PFSK-1 (cell line): ENCODE measurements around the gene DDN.

Experiments used
- FOXP2 ChIP-seq: optimal IDR thresholded peaks from 2 replicates; pipeline ENCODE3; 2011; ENCODE audit warnings: borderline replicate concordance, control low read depth, inconsistent platforms; ENCODE audit not compliant: insufficient read depth; ENCODE audit errors: extremely low read length, extremely low read depth
- POLR2AphosphoS5 ChIP-seq: IDR thresholded peaks from 2 replicates; pipeline ENCODE4 v1.6.1; 2012; ENCODE audit warnings: low read depth, mild to moderate bottlenecking, control low read depth, low read length, moderate library complexity
- REST ChIP-seq, 2 experiments: IDR thresholded peaks; 2 replicates each; pipeline versions ENCODE4 v1.6.1 to v1.8.0; 2011 to 2012; ENCODE audit warnings: low read depth in 2 of 2, low read length in 2 of 2, control low read depth in 1 of 2, inconsistent platforms in 1 of 2, mild to moderate bottlenecking in 1 of 2, moderate library complexity in 1 of 2; ENCODE audit not compliant: insufficient read depth in 1 of 2
- SIN3A ChIP-seq: IDR thresholded peaks from 2 replicates; pipeline ENCODE4 v1.6.1; 2012; ENCODE audit warnings: mild to moderate bottlenecking, low read length, moderate library complexity, borderline replicate concordance; ENCODE audit not compliant: insufficient read depth
- TAF1 ChIP-seq: IDR thresholded peaks from 2 replicates; pipeline ENCODE4 v1.6.1; 2012; ENCODE audit warnings: low read length, control low read depth, borderline replicate concordance; ENCODE audit not compliant: insufficient read depth

Gene DDN

GRCh38 chr12:49019120-49019430, 19.9 kb upstream of the DDN start:
- no peak for TF ChIP-seq POLR2AphosphoS5
- no peak for TF ChIP-seq FOXP2
- TF ChIP-seq REST (IDR thresholded peaks at IDR 0.05; ENCODE audit: insufficient read depth in 1 of 2, low read depth in 2 of 2, low read length in 2 of 2), result no peak
- TF ChIP-seq SIN3A, result no peak
- no peak for TF ChIP-seq TAF1

- peak; percentile 85 for TF ChIP-seq FOXP2
- peak; percentile 47; the same call in 1 of the 2 replicates for TF ChIP-seq SIN3A
- TF ChIP-seq REST (IDR thresholded peaks at IDR 0.05; ENCODE audit: insufficient read depth in 1 of 2, low read depth in 2 of 2, low read length in 2 of 2), result 0 out of 4 replicates have a peak, but pooled peaks have one; percentile 32 to 42
- TF ChIP-seq POLR2AphosphoS5, result peak; percentile 91
- TF ChIP-seq TAF1, result peak; percentile 85
Measured at GRCh38 chr12:49018261-49019119, 19.3 kb upstream of the DDN start, which contains the start of gene PRKAG1. TSS of gene PRKAG1 (minus strand) at chr12:49018776. CDS start at chr12:49018740, 36 bp downstream.

- TF ChIP-seq SIN3A, result no peak
Measured at GRCh38 chr12:49017891-49018260, 18.7 kb upstream of the DDN start.

GRCh38 chr12:49015196-49015595, 16.0 kb upstream of the DDN start:
- no peak for TF ChIP-seq TAF1
- no peak for TF ChIP-seq SIN3A

GRCh38 chr12:49014547-49014946, 15.4 kb upstream of the DDN start:
- TF ChIP-seq REST (IDR thresholded peaks at IDR 0.05; ENCODE audit: insufficient read depth in 1 of 2, low read depth in 2 of 2, low read length in 2 of 2) (no peak), SIN3A (no peak), FOXP2 (no peak), TAF1 (no peak), POLR2AphosphoS5 (no peak)

GRCh38 chr12:49013428-49013827, 14.3 kb upstream of the DDN start:
- no peak for TF ChIP-seq SIN3A
- no peak for TF ChIP-seq REST (IDR thresholded peaks at IDR 0.05; ENCODE audit: insufficient read depth in 1 of 2, low read depth in 2 of 2, low read length in 2 of 2)
- TF ChIP-seq FOXP2, result no peak
- TF ChIP-seq TAF1, result no peak
- no peak for TF ChIP-seq POLR2AphosphoS5
